ENCODE data around the gene MACO1.

- no peak for TF ChIP-seq CTCF (IDR thresholded peaks at IDR 0.05 in 2 of 3, conservative IDR thresholded peaks at IDR 0.05 in 1 of 3; ENCODE audit: control insufficient read depth in 2 of 3, extremely low read depth in 1 of 3, insufficient read depth in 1 of 3, low read depth in 3 of 3, low read length in 3 of 3)
- no peak for TF ChIP-seq MXI1 (IDR thresholded peaks at IDR 0.05; ENCODE audit: low read depth, low read length)
- no peak for TF ChIP-seq HCFC1 (IDR thresholded peaks at IDR 0.05; ENCODE audit: low read length)
- TF ChIP-seq TCF7 (IDR thresholded peaks at IDR 0.05; ENCODE audit: borderline replicate concordance), result no peak
- TF ChIP-seq SUZ12 (IDR thresholded peaks at IDR 0.05; ENCODE audit: unreplicated experiment), result no peak
- TF ChIP-seq FOS (IDR thresholded peaks at IDR 0.05; ENCODE audit: borderline replicate concordance, extremely low read depth, insufficient read length), result no peak
- TF ChIP-seq RBBP5 (conservative IDR thresholded peaks at IDR 0.05), result no peak
These were observed 2.2 kb downstream of the MACO1 start for GRCh38 chr1:25432749-25433388.
